IPS-20b (cell line): ENCODE data around the gene OPRM1.
"Not testable (repeated sequence)": the region's sequence is repeated elsewhere in the genome, so short reads cannot be mapped to it uniquely, and the experiment has no call there.

Experiments
- H3K27ac ChIP-seq: one replicate; pipeline ENCODE4 v1.5.1; 2013; ENCODE audit warnings: low read length
- H3K27me3 ChIP-seq: 2 replicates; pipeline ENCODE4 v1.6.1; 2013; ENCODE audit warnings: mild to moderate bottlenecking, low read length, inconsistent platforms; ENCODE audit not compliant: insufficient read depth
- H3K36me3 ChIP-seq: 2 replicates; pipeline ENCODE4 v1.6.1; 2013; ENCODE audit warnings: low read depth, mild to moderate bottlenecking, inconsistent platforms, low read length, moderate library complexity; ENCODE audit not compliant: insufficient read depth
- H3K4me1 ChIP-seq: 2 replicates; pipeline ENCODE4 v1.6.1; 2013; ENCODE audit warnings: mild to moderate bottlenecking, control low read depth, inconsistent platforms, low read length, moderate library complexity; ENCODE audit not compliant: insufficient read depth
- H3K4me3 ChIP-seq: 2 replicates; pipeline ENCODE4 v1.5.1; 2013; ENCODE audit warnings: mild to moderate bottlenecking, low read length, inconsistent platforms
- H3K9ac ChIP-seq: 2 replicates; pipeline ENCODE4 v1.6.1; 2013; ENCODE audit warnings: low read depth, mild to moderate bottlenecking, inconsistent platforms, low read length, moderate library complexity
- H3K9me3 ChIP-seq: 2 replicates; pipeline ENCODE4 v1.6.1; 2013; ENCODE audit warnings: mild to moderate bottlenecking, low read depth, low read length, inconsistent platforms; ENCODE audit not compliant: insufficient read depth

The OPRM1 gene

DNA sequence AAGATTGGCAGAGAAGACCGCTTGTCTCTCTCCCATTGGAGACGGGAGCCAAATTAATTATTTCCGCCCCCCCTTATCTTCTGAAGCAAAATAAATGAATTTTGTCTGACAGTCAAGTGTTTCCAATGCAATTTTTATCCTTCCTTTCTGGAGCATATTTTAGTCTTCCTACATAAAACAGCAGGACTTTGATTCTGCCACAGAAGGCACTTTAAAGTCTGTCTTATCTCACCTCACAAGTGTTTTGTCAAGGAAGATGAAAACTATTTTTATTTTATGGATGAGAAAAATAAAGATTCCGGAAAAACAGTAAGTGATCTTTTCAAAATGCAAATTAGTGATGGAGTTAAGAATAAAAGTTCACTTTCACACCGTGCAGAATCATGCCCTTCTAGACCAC is 140.4 kb downstream of the OPRM1 start:
- Histone ChIP-seq H3K9me3 (no peaks in the 10 kb centered on the region), H3K4me3 (no peak overlapping the region), H3K27me3 (no peaks in the 10 kb centered on the region), H3K27ac (no peak overlapping the region), H3K36me3 (no peaks in the 10 kb centered on the region), H3K4me1 (no peaks in the 10 kb centered on the region), H3K9ac (no peak overlapping the region)

GRCh38 chr6:154187203-154187602 is 148.2 kb downstream of the OPRM1 start:
- H3K27ac ChIP-seq = no peak overlapping the region
- no peaks in the 10 kb centered on the region for H3K4me1 ChIP-seq
- H3K4me3 ChIP-seq = no peak overlapping the region
- no peaks in the 10 kb centered on the region for H3K9me3 ChIP-seq
- no peaks in the 10 kb centered on the region for H3K27me3 ChIP-seq
- no peak overlapping the region for H3K9ac ChIP-seq
- no peaks in the 10 kb centered on the region for H3K36me3 ChIP-seq

- Histone ChIP-seq H3K4me1 (no peaks in the 10 kb centered on the region), H3K9ac (no peak overlapping the region), H3K9me3 (no peaks in the 10 kb centered on the region), H3K27ac (no peak overlapping the region), H3K27me3 (no peaks in the 10 kb centered on the region), H3K36me3 (no peaks in the 10 kb centered on the region), H3K4me3 (no peak overlapping the region)
Observed at GRCh38 chr6:154187714-154188113, 148.7 kb downstream of the OPRM1 start.

DNA sequence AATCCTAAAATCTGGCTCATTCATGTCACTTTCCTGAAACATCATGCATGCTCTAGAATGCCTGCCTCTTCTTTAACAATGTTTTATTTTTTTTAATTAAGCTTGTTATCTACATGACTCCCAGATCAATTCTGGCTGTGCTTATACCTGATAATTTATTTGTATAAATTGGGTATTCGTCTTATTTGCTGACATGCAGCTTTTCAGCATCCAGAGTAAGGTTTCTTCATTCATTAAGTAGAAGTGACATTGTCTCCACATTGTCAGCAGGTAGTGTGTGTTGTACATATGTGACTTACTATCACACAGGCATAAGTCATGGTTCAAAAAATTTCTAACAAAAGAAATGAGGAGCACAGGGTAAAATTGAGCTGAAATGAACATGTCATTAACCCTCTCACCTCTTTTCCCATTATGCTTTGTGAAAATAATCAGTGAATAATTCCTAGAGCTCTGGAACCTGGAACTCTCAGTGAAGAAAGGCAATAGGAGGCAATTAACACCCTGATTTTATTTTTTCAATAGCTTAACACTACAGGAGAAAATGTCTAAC is 157.4 kb downstream of the OPRM1 start:
- no peaks in the 10 kb centered on the region for H3K4me1 ChIP-seq
- H3K9me3 ChIP-seq = no peaks in the 10 kb centered on the region
- no peaks in the 10 kb centered on the region for H3K27me3 ChIP-seq
- no peaks in the 10 kb centered on the region for H3K36me3 ChIP-seq
- H3K9ac ChIP-seq = no peak overlapping the region
- no peak overlapping the region for H3K27ac ChIP-seq
- no peak overlapping the region for H3K4me3 ChIP-seq

GRCh38 chr6:154197196-154197860 is 158.3 kb downstream of the OPRM1 start:
- no peak overlapping the region for H3K27ac ChIP-seq
- no peak overlapping the region for H3K9ac ChIP-seq
- H3K36me3 ChIP-seq = no peaks in the 10 kb centered on the region
- H3K27me3 ChIP-seq = no peaks in the 10 kb centered on the region
- H3K4me1 ChIP-seq = no peaks in the 10 kb centered on the region
- H3K4me3 ChIP-seq = no peak overlapping the region
- H3K9me3 ChIP-seq = no peaks in the 10 kb centered on the region

DNA sequence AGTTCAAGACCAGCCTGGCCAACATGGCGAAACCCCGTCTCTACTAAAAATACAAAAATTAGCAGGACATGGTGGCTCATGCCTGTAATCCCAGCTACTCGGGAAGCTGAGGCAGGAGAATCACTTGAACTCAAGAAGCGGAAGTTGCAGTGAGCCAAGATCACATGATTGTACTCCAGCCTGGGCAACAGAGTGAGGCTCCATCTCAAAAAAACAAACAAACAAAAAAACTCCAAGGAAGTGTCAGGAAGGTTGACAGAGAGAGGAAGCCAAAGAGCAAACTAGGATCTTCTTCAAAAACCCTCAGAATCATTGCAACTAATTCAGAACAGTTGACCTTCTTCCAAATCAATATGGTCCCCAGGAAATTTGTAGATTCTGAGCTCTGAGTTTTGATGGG is 162.6 kb downstream of the OPRM1 start:
- H3K4me1 ChIP-seq, H3K4me3 ChIP-seq, H3K27me3 ChIP-seq, H3K9me3 ChIP-seq, H3K9ac ChIP-seq, H3K36me3 ChIP-seq, H3K27ac ChIP-seq: not testable (repeated sequence)

- no peaks in the 10 kb centered on the region for H3K36me3 ChIP-seq
- no peaks in the 10 kb centered on the region for H3K27me3 ChIP-seq
- no peak overlapping the region for H3K4me3 ChIP-seq
- no peak overlapping the region for H3K9ac ChIP-seq
- no peak overlapping the region for H3K27ac ChIP-seq
- no peaks in the 10 kb centered on the region for H3K9me3 ChIP-seq
- H3K4me1 ChIP-seq = no peaks in the 10 kb centered on the region
Observed at GRCh38 chr6:154202339-154202738, 163.3 kb downstream of the OPRM1 start.

GRCh38 chr6:154202958-154203357 is 163.9 kb downstream of the OPRM1 start:
- Histone ChIP-seq H3K9me3 (no peaks in the 10 kb centered on the region), H3K36me3 (no peaks in the 10 kb centered on the region), H3K4me3 (no peak overlapping the region), H3K27ac (no peak overlapping the region), H3K4me1 (no peaks in the 10 kb centered on the region), H3K9ac (no peak overlapping the region), H3K27me3 (no peaks in the 10 kb centered on the region)

DNA sequence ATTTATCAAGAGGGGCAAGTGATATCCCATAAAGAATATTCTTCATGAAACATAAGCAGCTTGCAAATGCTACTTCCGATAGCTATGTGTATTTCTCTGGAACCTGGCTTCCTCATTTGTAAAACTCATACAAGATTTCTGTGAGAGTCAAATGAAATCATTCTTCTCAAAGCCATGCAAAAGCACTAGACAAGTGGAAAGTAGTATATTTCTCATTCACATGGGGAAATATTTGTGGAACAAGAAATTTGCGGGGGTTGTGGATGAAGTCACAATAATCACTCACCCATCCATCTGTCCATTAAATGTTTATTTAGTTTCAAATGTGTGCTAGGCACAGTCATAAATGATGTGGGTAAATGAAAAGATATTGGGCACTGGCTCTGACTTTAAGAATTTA is 167.1 kb downstream of the OPRM1 start:
- H3K27ac ChIP-seq = no peak overlapping the region
- no peak overlapping the region for H3K9ac ChIP-seq
- H3K9me3 ChIP-seq = no peaks in the 10 kb centered on the region
- no peaks in the 10 kb centered on the region for H3K27me3 ChIP-seq
- no peaks in the 10 kb centered on the region for H3K36me3 ChIP-seq
- H3K4me1 ChIP-seq = no peaks in the 10 kb centered on the region
- no peak overlapping the region for H3K4me3 ChIP-seq

DNA sequence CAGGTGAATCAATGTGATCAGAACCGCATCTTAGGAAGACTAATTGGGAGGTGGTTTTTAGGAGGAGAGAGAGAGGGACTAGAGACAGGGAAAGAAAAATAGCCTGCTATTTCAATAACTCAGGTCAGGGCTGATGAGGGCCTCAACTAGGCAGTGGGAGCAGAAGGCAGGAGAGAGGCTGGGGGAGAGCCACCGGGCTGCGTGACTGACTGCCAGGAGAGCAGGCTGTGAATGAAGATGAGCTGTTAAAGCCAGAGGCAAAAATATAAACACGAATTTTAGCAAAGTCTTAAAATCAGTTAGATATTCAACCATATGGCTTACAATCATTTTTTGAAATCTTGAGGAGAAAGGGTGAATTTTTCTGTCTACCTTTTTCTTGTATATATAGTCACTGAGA is 168.0 kb downstream of the OPRM1 start:
- no peaks in the 10 kb centered on the region for H3K4me1 ChIP-seq

DNA sequence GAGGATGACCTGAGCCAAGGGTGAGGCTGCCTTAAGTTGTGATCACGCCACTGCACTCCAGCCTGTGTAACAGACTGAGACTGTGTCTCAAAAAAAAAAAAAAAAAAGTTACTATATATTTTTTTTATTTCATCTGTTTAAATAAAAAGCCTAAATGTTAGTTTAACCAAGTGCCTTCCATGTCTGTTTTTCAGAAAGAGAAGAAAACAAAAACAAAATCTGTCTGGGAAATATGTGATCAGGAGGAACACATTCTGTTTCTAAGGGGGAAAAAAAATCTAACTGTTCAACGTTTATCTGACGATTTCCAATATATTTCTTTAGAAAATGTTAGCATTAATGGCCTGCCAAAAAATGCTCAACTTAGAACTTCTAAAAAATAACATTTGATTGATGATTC is 170.5 kb downstream of the OPRM1 start:
- Histone ChIP-seq H3K4me3 (no peak overlapping the region), H3K4me1 (no peaks in the 10 kb centered on the region), H3K9me3 (no peaks in the 10 kb centered on the region), H3K9ac (no peak overlapping the region), H3K36me3 (no peaks in the 10 kb centered on the region), H3K27me3 (no peaks in the 10 kb centered on the region), H3K27ac (no peak overlapping the region)

More for the DNA sequence above, 168.0 kb downstream of the OPRM1 start:
- Histone ChIP-seq H3K9ac (no peak overlapping the region), H3K36me3 (no peaks in the 10 kb centered on the region), H3K27me3 (no peaks in the 10 kb centered on the region), H3K4me3 (no peak overlapping the region), H3K27ac (no peak overlapping the region), H3K9me3 (no peaks in the 10 kb centered on the region)

- Histone ChIP-seq H3K4me3 (no peak overlapping the region), H3K4me1 (no peaks in the 10 kb centered on the region), H3K27ac (no peak overlapping the region), H3K9me3 (no peaks in the 10 kb centered on the region), H3K36me3 (no peaks in the 10 kb centered on the region), H3K9ac (no peak overlapping the region), H3K27me3 (no peaks in the 10 kb centered on the region)
Observed at GRCh38 chr6:154210678-154211077, 171.6 kb downstream of the OPRM1 start.
